Type B pancreatic cell (in vitro differentiated cells): ENCODE measurements around the gene C14orf39. TPM values are rescaled to one million over a fixed set of nuclear protein-coding genes. Genes with fewer than 3 reads are reported as not detected.

ENCODE experiments used
- DNase-seq: peaks from one replicate; pipeline ENCODE4 v3.0.0; 2021; ENCODE audit warnings: mixed read lengths; ENCODE audit not compliant: unreplicated experiment; ENCODE audit errors: extremely low spot score
- H3K27ac Mint-ChIP-seq: 2 replicates; pipeline ENCODE4 v1.8.0; 2021; ENCODE audit warnings: mild to moderate bottlenecking, mixed read lengths
- H3K27me3 Mint-ChIP-seq: 2 replicates; pipeline ENCODE4 v1.8.0; 2021; ENCODE audit warnings: mixed read lengths
- H3K36me3 Mint-ChIP-seq: 2 replicates; pipeline ENCODE4 v1.8.0; 2021; ENCODE audit warnings: mixed read lengths
- H3K4me1 Mint-ChIP-seq: one replicate; pipeline ENCODE4 v1.8.0; 2021; ENCODE audit warnings: mixed read lengths; ENCODE audit not compliant: unreplicated experiment
- H3K4me3 Mint-ChIP-seq: 2 replicates; pipeline ENCODE4 v1.8.0; 2021; ENCODE audit warnings: mild to moderate bottlenecking, mixed read lengths
- H3K9me3 Mint-ChIP-seq: 2 replicates; pipeline ENCODE4 v1.8.0; 2021; ENCODE audit warnings: mixed read lengths
- total RNA-seq: library from RNA; stranded (reverse); gene quantifications from 2 replicates; pipeline ENCODE4 v1.2.1, GENCODE V29; 2021; ENCODE audit warnings: low replicate concordance
- TF ChIP-seq, protein P1 (sequence below): fragments of 200-600 bp; sonication (generic); conservative IDR thresholded peaks from 2 replicates; pipeline ENCODE4 v1.5.0; 2021; ENCODE audit warnings: antibody characterized with exemption, mild to moderate bottlenecking

C14orf39 gene
- total RNA-seq, 1 donor from 2014 or later = 0.80 TPM

DNA sequence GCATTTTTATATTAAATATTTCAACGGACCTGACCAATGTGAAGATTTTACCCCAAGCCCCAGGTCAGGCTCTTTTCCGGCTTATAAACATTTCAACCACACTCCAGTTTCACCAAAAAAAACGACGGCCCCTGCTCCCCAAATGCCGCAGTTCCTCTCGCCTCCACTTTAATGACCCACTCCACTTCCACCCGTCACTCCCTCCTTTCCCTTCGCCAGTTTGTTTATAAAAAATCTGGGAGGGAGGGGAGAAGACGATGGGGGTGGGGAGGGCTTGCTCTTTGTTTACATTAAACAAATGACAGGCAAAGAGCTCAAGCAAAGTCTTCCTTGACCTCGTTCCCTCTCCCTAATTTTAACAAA is 28.5 kb upstream of the C14orf39 start:
- H3K27ac Mint-ChIP-seq = no peak overlapping the region
- TF ChIP-seq, protein P1, sequence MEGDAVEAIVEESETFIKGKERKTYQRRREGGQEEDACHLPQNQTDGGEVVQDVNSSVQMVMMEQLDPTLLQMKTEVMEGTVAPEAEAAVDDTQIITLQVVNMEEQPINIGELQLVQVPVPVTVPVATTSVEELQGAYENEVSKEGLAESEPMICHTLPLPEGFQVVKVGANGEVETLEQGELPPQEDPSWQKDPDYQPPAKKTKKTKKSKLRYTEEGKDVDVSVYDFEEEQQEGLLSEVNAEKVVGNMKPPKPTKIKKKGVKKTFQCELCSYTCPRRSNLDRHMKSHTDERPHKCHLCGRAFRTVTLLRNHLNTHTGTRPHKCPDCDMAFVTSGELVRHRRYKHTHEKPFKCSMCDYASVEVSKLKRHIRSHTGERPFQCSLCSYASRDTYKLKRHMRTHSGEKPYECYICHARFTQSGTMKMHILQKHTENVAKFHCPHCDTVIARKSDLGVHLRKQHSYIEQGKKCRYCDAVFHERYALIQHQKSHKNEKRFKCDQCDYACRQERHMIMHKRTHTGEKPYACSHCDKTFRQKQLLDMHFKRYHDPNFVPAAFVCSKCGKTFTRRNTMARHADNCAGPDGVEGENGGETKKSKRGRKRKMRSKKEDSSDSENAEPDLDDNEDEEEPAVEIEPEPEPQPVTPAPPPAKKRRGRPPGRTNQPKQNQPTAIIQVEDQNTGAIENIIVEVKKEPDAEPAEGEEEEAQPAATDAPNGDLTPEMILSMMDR = no peak
- H3K27me3 Mint-ChIP-seq = peaks cover 95% of the 10 kb centered on the region
- H3K4me1 Mint-ChIP-seq = peaks cover 8% of the 10 kb centered on the region
- DNase-seq = no peak
- H3K9me3 Mint-ChIP-seq = no peaks in the 10 kb centered on the region
- H3K4me3 Mint-ChIP-seq = peak overlapping the region; percentile 84
- H3K36me3 Mint-ChIP-seq = peaks cover 3% of the 10 kb centered on the region

DNA sequence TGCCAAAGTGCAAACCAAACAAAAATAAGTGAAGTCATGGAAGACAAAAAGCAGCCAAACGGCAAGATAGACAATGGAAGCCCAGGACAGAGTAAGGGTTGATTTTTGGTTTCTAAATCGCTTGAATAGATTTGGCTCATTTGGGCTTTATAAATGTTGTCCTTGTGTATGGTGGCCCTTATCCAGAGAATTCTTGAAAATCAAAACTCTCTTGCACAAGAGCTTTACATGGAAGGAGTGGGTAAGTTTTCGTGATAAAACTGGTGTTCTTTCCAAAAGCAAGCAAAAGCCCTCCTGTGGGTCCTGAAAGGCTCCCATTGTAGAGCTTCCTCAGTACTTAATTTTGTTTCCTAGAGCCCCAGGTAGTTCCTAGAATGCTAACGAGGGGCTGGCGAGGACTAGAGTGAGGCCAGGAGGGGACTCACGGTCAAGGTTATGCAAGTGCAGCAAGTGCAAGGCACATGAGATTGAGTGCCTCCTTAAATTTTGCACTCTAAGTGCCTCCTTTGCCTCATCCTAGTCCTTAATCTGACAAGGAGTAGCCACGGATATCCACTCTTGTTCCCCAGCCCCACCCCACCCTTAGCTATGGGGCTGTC is 27.2 kb upstream of the C14orf39 start:
- H3K4me1 Mint-ChIP-seq = peaks cover 8% of the 10 kb centered on the region
- TF ChIP-seq, protein P1 = no peak
- H3K27me3 Mint-ChIP-seq = peaks cover 94% of the 10 kb centered on the region
- H3K9me3 Mint-ChIP-seq = no peaks in the 10 kb centered on the region
- H3K27ac Mint-ChIP-seq = no peak overlapping the region
- H3K4me3 Mint-ChIP-seq = peak overlapping the region; percentile 61
- peaks cover 3% of the 10 kb centered on the region for H3K36me3 Mint-ChIP-seq
- no peak for DNase-seq

DNA sequence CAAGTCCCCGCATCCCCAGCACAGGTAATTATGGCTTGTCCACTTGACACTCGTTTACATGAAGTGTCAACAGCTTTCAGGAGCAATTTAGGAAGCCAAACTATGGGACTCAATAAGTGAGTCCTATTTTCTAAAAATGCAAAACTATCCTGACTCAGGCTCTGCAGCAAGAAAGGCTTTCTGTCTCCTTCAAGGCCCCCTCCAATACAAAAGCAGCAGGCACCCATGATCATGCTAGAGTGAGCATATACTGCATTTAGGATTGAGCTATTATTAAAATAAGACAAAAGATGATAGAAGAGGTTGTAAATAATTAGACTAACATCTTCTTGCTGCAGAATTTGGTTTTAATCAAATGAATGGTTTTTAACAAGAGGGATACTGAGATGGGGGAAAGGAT is 26.3 kb upstream of the C14orf39 start:
- DNase-seq = no peak
- H3K36me3 Mint-ChIP-seq = peaks cover 3% of the 10 kb centered on the region
- no peaks in the 10 kb centered on the region for H3K9me3 Mint-ChIP-seq
- TF ChIP-seq, protein P1 = no peak
- H3K4me1 Mint-ChIP-seq = peaks cover 11% of the 10 kb centered on the region
- no peak overlapping the region for H3K4me3 Mint-ChIP-seq
- peaks cover 94% of the 10 kb centered on the region for H3K27me3 Mint-ChIP-seq
- H3K27ac Mint-ChIP-seq = no peak overlapping the region

DNA sequence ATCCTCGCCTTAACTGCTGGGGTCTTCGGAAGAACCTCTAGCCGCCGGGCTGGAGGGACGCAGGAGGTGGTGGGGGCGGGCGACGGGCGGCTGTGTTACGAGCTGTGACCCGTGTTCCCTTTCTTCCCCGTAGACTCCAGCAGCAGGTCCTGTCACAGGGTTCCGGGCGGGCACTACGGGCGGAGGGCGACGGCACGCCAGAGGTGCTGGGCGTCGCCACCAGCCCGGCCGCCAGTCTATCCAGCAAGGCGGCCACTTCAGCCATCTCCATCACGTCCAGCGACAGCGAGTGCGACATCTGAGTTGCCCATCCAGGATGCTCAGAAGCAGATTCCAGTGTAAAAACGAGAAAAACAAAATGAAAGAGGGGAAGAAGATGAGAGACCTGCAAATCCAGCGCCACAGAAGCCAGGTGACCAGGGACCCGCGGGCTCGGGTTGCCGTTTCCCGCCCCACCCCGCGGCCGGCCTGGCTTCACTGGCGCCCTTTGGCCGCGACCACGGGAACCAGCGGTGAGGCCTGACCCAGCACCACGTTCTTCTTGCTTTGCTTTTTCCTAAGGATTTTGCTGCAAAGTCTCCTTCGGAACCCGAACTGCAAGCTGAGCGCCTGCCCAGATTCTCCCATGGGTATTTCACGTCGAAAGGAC is 25.2 kb upstream of the C14orf39 start:
- TF ChIP-seq, protein P1 = no peak
- no peaks in the 10 kb centered on the region for H3K9me3 Mint-ChIP-seq
- H3K27ac Mint-ChIP-seq = no peak overlapping the region
- peaks cover 94% of the 10 kb centered on the region for H3K27me3 Mint-ChIP-seq
- no peak overlapping the region for H3K4me3 Mint-ChIP-seq
- no peak for DNase-seq
- peaks cover 3% of the 10 kb centered on the region for H3K36me3 Mint-ChIP-seq
- H3K4me1 Mint-ChIP-seq = peaks cover 7% of the 10 kb centered on the region

DNA sequence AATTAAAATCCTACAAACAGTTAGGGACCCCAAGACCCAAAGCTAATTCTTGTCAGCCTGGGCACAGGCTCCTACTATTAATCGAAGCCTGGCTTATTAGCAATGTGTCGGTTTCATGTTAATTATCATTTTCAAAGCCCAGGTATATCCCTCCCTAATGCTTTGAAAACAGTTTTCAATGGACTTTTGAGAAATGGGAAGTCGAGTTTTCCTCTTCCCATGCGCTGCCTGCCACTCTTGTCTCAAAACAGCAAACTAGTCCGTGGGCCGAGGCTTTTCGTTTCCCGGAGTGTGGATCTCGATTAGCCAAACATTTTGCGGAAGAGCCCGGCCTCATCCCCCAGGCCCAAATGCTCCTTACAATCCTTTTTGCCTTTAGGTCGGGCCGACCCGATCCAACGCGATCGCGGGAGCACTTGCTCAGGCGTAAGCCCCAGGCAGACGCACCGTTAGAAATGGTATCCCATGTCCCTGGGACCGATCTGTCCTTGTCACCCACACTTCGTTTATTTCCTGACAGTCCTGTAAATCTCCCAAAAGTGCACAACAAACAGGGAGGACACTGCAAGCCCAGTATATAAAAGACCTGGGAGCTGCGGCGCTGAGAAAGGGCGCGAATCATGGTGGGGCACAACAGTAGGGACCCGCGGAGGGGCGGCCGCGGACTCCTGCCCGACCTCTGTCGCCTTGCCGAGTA is 24.5 kb upstream of the C14orf39 start:
- Mint-ChIP-seq H3K27ac (no peak overlapping the region), H3K4me3 (no peak overlapping the region), H3K27me3 (peaks cover 95% of the 10 kb centered on the region), H3K9me3 (no peaks in the 10 kb centered on the region), H3K4me1 (peaks cover 3% of the 10 kb centered on the region), H3K36me3 (peaks cover 3% of the 10 kb centered on the region)
- no peak for DNase-seq
- TF ChIP-seq, protein P1 = no peak
